SK-N-SH treated with all-trans-retinoic acid at 6 μM for 48 hours (cell line): ENCODE measurements around the gene PDE3A.

Experiments used
- ATAC-seq: fragments of 200-7000 bp; cut with Tn5 transposase; 3 replicates; pipeline ENCODE4 v1.9.1; 2020; ENCODE audit warnings: mild to moderate bottlenecking, moderate library complexity
- ARNTL ChIP-seq: fragments of 450-650 bp; formaldehyde crosslinking; IDR thresholded peaks from 2 replicates; pipeline ENCODE4 v1.5.0; 2020; ENCODE audit warnings: low read depth, mild to moderate bottlenecking, moderate library complexity, borderline replicate concordance
- BACH2 ChIP-seq: fragments of 250-450 bp; sonication (Bioruptor Pico); IDR thresholded peaks from 2 replicates; pipeline ENCODE4 v1.9.0; 2021; ENCODE audit warnings: mild to moderate bottlenecking, borderline replicate concordance
- ESRRG ChIP-seq: fragments of 250-450 bp; sonication (Bioruptor Pico); IDR thresholded peaks from 2 replicates; pipeline ENCODE4 v1.6.1; 2021; ENCODE audit warnings: mild to moderate bottlenecking
- GLIS3 ChIP-seq: fragments of 250-450 bp; sonication (Bioruptor Pico); IDR thresholded peaks from 2 replicates; pipeline ENCODE4 v1.5.0; 2020; ENCODE audit warnings: mild to moderate bottlenecking, moderate library complexity
- ISL1 ChIP-seq: fragments of 250-450 bp; sonication (Bioruptor Pico); IDR thresholded peaks from 2 replicates; pipeline ENCODE4 v2.1.2; 2022; ENCODE audit warnings: mild to moderate bottlenecking, moderate library complexity
- OSR1 ChIP-seq: fragments of 250-450 bp; sonication (Bioruptor Pico); IDR thresholded peaks from 2 replicates; pipeline ENCODE4 v1.8.0; 2022; ENCODE audit warnings: moderate library complexity, mild to moderate bottlenecking, inconsistent platforms
- PPARA ChIP-seq: fragments of 250-450 bp; sonication (Bioruptor Pico); IDR thresholded peaks from 2 replicates; pipeline ENCODE4 v1.5.0; 2020; ENCODE audit warnings: mild to moderate bottlenecking, borderline replicate concordance
- RARB ChIP-seq: fragments of 250-450 bp; sonication (Bioruptor Pico); IDR thresholded peaks from 2 replicates; pipeline ENCODE4 v1.8.0; 2021; ENCODE audit warnings: mild to moderate bottlenecking, moderate library complexity
- SNAI2 ChIP-seq: fragments of 250-450 bp; sonication (Bioruptor Pico); IDR thresholded peaks from 2 replicates; pipeline ENCODE4 v1.5.0; 2020; ENCODE audit warnings: mild to moderate bottlenecking, moderate library complexity
- TCF4 ChIP-seq: fragments of 250-450 bp; sonication (Bioruptor Pico); IDR thresholded peaks from 2 replicates; pipeline ENCODE4 v1.8.0; 2021; ENCODE audit warnings: mild to moderate bottlenecking, moderate library complexity, borderline replicate concordance
- TOX ChIP-seq: fragments of 250-450 bp; sonication (Bioruptor Pico); IDR thresholded peaks from 2 replicates; pipeline ENCODE4 v1.8.0; 2021; ENCODE audit warnings: mild to moderate bottlenecking, moderate library complexity, borderline replicate concordance
- ZC3H10 ChIP-seq: fragments of 250-450 bp; sonication (Bioruptor Pico); IDR thresholded peaks from 2 replicates; pipeline ENCODE4 v1.5.1; 2021; ENCODE audit warnings: mild to moderate bottlenecking, moderate library complexity
- ZFP3 ChIP-seq: fragments of 250-450 bp; sonication (Bioruptor Pico); IDR thresholded peaks from 2 replicates; pipeline ENCODE4 v1.5.0; 2020; ENCODE audit warnings: mild to moderate bottlenecking, moderate library complexity
- ZFP30 ChIP-seq: fragments of 450-650 bp; formaldehyde crosslinking; IDR thresholded peaks from 2 replicates; pipeline ENCODE4 v1.5.0; 2022; ENCODE audit warnings: mild to moderate bottlenecking, moderate library complexity
- ZNF565 ChIP-seq: fragments of 450-650 bp; formaldehyde crosslinking; conservative IDR thresholded peaks from 2 replicates; pipeline ENCODE4 v1.5.0; 2020; ENCODE audit warnings: low read depth, mild to moderate bottlenecking, moderate library complexity
- ZNF70 ChIP-seq: fragments of 450-650 bp; formaldehyde crosslinking; IDR thresholded peaks from 2 replicates; pipeline ENCODE4 v1.5.0; 2020; ENCODE audit warnings: mild to moderate bottlenecking, moderate library complexity
- TF ChIP-seq, protein P1 (sequence below): fragments of 250-450 bp; sonication (Bioruptor Pico); IDR thresholded peaks from 2 replicates; pipeline ENCODE4 v1.8.0; 2021; ENCODE audit warnings: low read depth, mild to moderate bottlenecking, moderate library complexity, borderline replicate concordance
- TF ChIP-seq, protein P2 (sequence below): fragments of 250-450 bp; sonication (Bioruptor Pico); IDR thresholded peaks from 2 replicates; pipeline ENCODE4 v1.8.0; 2020; ENCODE audit warnings: mild to moderate bottlenecking, moderate library complexity, borderline replicate concordance

Gene PDE3A

GRCh38 chr12:20472102-20472782 is 103.9 kb downstream of the PDE3A start:
- no peak for TF ChIP-seq SNAI2 (CRISPR knock-in tag)
- TF ChIP-seq TOX (CRISPR knock-in tag), result no peak
- TF ChIP-seq ZFP3 (CRISPR knock-in tag), result no peak
- no peak for TF ChIP-seq ZC3H10
- TF ChIP-seq, protein P1, sequence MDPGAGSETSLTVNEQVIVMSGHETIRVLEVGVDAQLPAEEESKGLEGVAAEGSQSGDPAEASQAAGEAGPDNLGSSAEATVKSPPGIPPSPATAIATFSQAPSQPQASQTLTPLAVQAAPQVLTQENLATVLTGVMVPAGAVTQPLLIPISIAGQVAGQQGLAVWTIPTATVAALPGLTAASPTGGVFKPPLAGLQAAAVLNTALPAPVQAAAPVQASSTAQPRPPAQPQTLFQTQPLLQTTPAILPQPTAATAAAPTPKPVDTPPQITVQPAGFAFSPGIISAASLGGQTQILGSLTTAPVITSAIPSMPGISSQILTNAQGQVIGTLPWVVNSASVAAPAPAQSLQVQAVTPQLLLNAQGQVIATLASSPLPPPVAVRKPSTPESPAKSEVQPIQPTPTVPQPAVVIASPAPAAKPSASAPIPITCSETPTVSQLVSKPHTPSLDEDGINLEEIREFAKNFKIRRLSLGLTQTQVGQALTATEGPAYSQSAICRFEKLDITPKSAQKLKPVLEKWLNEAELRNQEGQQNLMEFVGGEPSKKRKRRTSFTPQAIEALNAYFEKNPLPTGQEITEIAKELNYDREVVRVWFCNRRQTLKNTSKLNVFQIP (CRISPR knock-in tag), result no peak
- TF ChIP-seq ESRRG, result no peak
- TF ChIP-seq, protein P2, sequence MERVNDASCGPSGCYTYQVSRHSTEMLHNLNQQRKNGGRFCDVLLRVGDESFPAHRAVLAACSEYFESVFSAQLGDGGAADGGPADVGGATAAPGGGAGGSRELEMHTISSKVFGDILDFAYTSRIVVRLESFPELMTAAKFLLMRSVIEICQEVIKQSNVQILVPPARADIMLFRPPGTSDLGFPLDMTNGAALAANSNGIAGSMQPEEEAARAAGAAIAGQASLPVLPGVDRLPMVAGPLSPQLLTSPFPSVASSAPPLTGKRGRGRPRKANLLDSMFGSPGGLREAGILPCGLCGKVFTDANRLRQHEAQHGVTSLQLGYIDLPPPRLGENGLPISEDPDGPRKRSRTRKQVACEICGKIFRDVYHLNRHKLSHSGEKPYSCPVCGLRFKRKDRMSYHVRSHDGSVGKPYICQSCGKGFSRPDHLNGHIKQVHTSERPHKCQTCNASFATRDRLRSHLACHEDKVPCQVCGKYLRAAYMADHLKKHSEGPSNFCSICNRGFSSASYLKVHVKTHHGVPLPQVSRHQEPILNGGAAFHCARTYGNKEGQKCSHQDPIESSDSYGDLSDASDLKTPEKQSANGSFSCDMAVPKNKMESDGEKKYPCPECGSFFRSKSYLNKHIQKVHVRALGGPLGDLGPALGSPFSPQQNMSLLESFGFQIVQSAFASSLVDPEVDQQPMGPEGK, result no peak
- no peak for TF ChIP-seq BACH2 (CRISPR knock-in tag)
- TF ChIP-seq PPARA (CRISPR knock-in tag), result no peak
- no peak for TF ChIP-seq ISL1
- peak; percentile 39; the same call in 1 of the 3 replicates for ATAC-seq

DNA sequence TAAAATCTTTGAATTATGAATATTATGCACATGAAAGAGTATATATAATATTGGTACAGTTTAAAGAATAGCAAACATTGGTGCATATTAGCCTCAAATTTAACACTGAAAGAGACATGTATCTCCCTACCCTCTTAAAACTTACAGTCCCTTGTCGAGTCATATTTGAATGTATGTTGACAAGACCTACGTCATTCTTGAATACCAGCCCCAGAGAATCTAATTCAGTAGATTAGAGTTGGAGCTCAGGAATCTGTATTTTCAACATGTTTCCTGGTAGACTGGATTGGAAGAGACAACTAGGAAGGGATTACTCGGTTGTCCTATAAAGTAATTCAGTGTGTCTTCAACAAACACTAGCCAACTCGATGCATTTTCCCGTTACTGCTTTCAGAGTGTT is 104.8 kb downstream of the PDE3A start:
- TF ChIP-seq, protein P2, result no peak
- TF ChIP-seq ESRRG (no peak), TCF4 (CRISPR knock-in tag) (no peak), SNAI2 (CRISPR knock-in tag) (no peak), ISL1 (no peak), PPARA (CRISPR knock-in tag) (no peak), GLIS3 (CRISPR knock-in tag) (no peak), ZNF70 (CRISPR knock-in tag) (no peak), RARB (CRISPR knock-in tag) (no peak), ZFP30 (CRISPR knock-in tag) (no peak), TOX (CRISPR knock-in tag) (no peak), ARNTL (no peak), ZNF565 (CRISPR knock-in tag) (no peak), ZFP3 (CRISPR knock-in tag) (no peak), OSR1 (CRISPR knock-in tag) (no peak)
- TF ChIP-seq, protein P1 (CRISPR knock-in tag), result no peak
- no peak for ATAC-seq

DNA sequence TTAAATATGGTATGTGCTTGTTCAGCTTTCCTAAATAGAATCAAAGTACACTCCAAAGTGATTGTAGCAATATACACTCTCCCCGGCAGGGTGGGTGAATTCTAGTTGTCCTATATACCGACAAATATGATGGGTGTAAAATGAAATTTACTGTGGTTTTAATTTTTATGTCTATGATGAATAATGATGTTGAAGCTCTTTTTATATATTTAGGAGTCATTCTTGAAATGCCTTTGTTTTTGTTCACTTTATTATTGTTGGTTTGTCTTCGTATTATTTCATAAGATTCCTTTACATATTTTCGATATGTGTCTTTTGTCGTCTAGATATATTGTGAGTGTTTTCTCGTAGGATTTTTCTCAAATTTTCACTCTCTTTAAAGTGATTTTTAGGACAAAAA is 105.7 kb downstream of the PDE3A start:
- no peak for ATAC-seq
- no peak for TF ChIP-seq PPARA (CRISPR knock-in tag)
- TF ChIP-seq SNAI2 (CRISPR knock-in tag), result no peak
- TF ChIP-seq TOX (CRISPR knock-in tag), result no peak
- no peak for TF ChIP-seq ZNF70 (CRISPR knock-in tag)
- TF ChIP-seq, protein P2, result no peak
- TF ChIP-seq ARNTL, result no peak
- TF ChIP-seq ZFP30 (CRISPR knock-in tag), result no peak
- no peak for TF ChIP-seq ESRRG
- no peak for TF ChIP-seq GLIS3 (CRISPR knock-in tag)
- TF ChIP-seq BACH2 (CRISPR knock-in tag), result no peak
- no peak for TF ChIP-seq ZNF565 (CRISPR knock-in tag)
- TF ChIP-seq ZC3H10, result no peak
- no peak for TF ChIP-seq RARB (CRISPR knock-in tag)
- no peak for TF ChIP-seq ISL1
- TF ChIP-seq, all 23 proteins: peak for 0
